GM19372 (cell line): ENCODE results near the gene SSX4.
"Not testable (repeated sequence)": the region's sequence is repeated elsewhere in the genome, so short reads cannot be mapped to it uniquely, and the experiment has no call there.

ENCODE experiments used
- ATAC-seq: cut with Tn5 transposase; IDR thresholded peaks from one replicate; pipeline ENCODE4 v1.9.1; 2021; ENCODE audit warnings: mild to moderate bottlenecking, low read depth, moderate library complexity; ENCODE audit not compliant: unreplicated experiment

SSX4 gene, protein sequence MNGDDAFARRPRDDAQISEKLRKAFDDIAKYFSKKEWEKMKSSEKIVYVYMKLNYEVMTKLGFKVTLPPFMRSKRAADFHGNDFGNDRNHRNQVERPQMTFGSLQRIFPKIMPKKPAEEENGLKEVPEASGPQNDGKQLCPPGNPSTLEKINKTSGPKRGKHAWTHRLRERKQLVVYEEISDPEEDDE

DNA sequence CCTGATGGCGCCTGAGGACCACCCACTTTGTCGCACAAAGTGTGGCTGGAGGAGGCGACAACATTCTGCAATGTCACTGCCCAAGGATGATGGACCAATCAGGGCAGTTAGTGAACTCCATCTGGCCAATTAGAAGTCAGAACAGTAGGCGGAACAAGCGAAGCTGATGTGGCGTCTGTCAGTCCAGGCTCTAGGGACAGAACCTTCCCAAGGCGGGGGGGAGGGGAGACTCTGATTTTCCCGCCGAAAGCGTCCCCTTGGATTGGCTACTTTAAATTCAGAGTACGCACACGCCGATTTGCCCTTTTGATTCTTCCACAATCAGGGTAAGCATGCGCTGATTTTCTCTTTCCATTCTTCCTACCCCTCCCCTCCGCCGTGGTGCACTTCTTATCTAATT, at the start of gene SSX4:
SSX4 (plus strand) TSS at position 301 of the 400 bp plus-strand sequence. CDS start 515 bp downstream, outside the sequence.
- ATAC-seq, result not testable (repeated sequence)

DNA sequence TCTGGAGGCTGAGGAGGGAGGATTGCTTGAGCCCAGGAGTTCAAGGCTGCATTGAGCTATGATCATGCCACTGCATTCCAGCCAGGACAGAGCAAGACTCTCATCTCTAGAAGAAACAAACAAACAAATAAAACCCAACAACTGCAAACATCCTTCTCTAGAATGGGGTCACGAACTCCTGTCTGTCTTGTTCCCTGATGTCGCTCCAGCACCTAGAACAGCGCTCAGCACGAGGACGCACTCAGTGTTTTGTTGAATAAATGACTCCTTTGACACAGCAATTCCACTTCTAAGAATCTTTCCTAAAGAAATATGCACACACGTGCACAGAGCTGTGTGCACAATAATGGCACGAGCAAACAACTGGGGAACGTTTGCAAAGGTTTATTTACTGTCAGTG, 37.3 kb upstream of the SSX4 start:
- ATAC-seq, result not testable (repeated sequence)

DNA sequence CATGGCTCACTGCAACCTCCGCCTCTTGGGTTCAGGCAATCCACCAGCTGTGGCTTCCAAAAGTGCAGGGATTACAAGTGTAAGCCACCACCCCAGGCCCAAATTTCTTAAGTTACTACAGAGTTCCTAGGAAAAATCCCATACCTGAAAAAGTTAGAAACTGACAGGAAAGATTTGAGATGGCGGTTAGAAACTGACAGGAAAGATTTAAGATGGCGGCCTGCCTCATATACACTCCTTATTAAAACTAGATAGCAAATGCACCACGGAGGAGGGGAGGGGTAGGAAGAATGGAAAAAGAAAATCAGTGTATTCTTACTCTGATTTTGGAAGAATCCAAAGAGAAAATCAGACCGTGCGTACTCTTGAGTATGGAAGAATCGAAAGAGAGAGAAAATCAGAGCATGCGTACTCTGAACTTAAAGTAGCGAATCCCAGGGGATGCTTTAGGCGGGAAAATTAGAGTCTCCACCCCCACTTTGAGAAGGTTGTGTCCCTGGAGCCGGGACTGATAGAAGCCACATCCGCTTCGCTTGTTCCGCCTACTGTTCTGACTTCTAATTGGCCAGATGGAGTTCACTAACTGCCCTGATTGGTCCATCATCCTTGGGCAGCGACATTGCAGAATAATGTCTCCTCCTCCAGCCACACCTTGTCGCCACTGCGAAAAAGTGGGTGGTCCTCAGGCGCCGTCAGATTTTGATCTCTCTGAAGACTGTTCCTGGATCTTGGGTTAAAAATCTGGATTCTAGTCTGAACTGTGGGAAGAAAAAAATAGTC, 26.8 kb upstream of the SSX4 start, which contains the start of gene SSX3:
SSX3 (minus strand) TSS at position 389 of the 780 bp plus-strand sequence. CDS start 1,454 bp downstream, outside the sequence.
- ATAC-seq, result not testable (repeated sequence)

DNA sequence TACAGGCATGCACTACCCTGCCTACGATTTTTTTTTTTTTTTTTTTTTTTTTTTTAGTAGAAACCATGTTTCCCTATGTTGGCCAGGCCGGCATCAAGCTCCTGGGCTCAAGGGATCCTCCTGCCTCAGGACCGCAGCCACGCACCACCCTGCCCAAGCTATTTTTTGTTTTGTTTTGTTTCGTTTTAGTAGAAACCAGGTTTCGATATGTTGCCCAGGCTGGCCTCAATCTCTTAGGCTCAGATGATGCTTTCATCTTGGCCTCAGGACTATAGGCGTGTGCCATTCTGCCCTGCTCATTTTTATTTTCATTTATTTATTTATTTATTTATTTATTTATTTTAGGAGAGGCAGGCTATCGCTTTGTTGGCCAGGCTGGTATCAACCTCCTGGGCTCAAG, 25.7 kb upstream of the SSX4 start:
- no peak for ATAC-seq

DNA sequence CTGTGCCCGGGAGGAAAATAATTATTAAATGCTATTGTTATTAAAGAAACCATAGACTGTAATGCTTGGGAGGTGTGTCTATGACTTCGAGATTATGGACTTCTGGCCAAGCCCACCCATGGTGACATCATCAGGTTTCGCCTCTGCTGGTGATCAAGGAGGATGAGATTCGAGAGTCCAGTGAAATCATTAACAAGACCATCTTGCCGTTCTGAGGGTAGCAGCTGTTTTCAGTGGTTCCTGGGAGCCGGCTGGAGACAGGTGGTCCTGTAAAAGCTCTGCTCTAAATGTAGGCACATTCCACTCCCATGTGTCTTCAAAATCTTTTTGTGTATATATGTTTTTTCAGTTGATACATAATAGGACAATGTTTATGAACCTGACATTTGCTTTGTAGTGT, 24.1 kb upstream of the SSX4 start:
- ATAC-seq, result not testable (repeated sequence)

DNA sequence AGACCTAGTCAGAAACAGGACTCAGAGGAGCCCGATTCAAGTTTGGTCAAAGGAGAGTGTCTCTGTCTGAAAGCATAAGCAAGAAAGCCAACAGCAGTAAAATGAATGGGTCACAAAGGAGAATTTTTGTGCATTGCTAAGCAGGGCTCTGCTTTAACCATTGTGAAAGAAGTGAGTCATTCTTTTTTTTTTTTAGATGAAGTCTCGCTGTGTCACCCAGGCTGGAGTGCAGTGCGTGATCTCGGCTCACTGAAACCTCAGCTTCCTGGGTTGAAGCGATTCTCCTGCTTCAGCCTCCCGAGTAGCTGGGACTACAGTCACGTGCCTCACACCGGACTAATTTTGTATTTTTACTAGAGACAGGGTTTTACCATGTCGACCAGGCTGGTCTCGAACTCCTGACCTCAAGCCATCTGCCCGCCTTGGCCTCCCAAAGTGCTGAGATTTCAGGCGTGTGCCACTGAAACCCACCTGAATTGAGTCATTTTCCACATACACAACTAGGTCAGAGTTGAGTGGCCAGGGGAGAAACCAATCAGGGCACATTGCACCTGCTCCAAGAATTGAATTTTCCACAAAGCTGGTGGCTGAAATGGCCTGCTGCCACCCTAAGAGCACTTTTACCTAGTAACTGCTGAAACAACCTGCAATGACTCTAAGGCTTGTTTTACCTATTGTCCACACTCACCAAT, 15.5 kb upstream of the SSX4 start:
- not testable (repeated sequence) for ATAC-seq

DNA sequence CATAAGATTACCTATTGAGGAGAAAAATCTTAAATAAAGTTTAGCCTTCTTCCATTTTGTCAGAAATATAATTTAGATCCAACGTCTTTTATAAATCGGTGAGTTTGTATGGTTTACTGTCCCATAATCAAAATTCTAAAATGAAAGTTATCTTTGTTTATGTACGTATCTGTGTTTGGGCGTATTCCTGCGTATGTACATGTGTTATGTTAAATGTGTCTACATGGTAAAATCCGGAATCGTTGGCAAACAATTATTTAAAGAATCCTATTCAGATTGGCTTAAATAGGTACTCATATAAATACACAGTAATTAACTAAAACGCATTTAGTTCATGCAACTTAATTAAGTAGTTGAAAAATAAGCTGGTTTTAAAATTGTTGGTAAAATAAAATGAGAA, 12.9 kb upstream of the SSX4 start:
- not testable (repeated sequence) for ATAC-seq

DNA sequence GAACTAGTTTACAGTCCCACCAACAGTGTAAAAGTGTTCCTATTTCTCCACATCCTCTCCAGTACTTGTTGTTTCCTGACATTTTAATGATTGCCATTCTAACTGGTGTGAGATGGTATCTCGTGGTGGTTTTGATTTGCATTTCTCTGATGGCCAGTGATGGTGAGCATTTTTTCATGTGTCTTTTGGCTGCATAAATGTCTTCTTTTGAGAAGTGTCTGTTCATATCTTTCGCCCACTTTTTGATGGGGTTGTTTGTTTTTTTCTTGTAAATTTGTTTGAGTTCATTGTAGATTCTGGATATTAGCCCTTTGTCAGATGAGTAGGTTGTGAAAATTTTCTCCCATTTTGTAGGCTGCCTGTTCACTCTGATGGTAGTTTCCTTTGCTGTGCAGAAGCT, 13.6 kb downstream of the SSX4 start:
- ATAC-seq, result not testable (repeated sequence)

DNA sequence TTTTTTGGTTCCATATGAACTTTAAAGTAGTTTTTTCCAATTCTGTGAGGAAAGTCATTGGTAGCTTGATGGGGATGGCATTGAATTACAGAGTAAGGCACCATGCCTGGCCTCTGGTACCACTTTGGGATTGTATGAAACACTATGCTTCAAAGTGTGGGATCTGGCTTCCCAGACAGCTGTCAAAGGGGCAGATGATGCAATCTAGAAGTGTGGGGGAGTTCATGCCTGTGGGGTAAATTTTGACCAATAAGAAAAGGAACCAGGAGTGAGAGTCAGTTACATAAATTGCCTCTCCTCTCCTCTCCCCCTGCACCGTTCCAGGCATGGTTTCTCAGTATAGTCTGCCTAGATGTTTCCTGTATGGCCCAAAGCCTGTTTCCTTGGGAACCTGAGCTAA, 14.5 kb downstream of the SSX4 start:
- not testable (repeated sequence) for ATAC-seq

DNA sequence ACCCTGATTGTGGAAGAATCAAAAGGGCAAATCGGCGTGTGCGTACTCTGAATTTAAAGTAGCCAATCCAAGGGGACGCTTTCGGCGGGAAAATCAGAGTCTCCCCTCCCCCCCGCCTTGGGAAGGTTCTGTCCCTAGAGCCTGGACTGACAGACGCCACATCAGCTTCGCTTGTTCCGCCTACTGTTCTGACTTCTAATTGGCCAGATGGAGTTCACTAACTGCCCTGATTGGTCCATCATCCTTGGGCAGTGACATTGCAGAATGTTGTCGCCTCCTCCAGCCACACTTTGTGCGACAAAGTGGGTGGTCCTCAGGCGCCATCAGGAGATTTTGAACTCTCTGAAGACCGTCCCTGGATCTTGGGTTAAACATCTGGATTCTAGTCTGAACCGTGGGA, 28.5 kb downstream of the SSX4 start, which contains the start of gene SSX4B:
SSX4B (minus strand) TSS at position 101 of the 400 bp plus-strand sequence. CDS start 588 bp downstream, outside the sequence.
- ATAC-seq, result not testable (repeated sequence)

DNA sequence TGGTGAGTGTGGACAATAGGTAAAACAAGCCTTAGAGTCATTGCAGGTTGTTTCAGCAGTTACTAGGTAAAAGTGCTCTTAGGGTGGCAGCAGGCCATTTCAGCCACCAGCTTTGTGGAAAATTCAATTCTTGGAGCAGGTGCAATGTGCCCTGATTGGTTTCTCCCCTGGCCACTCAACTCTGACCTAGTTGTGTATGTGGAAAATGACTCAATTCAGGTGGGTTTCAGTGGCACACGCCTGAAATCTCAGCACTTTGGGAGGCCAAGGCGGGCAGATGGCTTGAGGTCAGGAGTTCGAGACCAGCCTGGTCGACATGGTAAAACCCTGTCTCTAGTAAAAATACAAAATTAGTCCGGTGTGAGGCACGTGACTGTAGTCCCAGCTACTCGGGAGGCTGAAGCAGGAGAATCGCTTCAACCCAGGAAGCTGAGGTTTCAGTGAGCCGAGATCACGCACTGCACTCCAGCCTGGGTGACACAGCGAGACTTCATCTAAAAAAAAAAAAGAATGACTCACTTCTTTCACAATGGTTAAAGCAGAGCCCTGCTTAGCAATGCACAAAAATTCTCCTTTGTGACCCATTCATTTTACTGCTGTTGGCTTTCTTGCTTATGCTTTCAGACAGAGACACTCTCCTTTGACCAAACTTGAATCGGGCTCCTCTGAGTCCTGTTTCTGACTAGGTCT, 43.8 kb downstream of the SSX4 start:
- ATAC-seq, result not testable (repeated sequence)

DNA sequence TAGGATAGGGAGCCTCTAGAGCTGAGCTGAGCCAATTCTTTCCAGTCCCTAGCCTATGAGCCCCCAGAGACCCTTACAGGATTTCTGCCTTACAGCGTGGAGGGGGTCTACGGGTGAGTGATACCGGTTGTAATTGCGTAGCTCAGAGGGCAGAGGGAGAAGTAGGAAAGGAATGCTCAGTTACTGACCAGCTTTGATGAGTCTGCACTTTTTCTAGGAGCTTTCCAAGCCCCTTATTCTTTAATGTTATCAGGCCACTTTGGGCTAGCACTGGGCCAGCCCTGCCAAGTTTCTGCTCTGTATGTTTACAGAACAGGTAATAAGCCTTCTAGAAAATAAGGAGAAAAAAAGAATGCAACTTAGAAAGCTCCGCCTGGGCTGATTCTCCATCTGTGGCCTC, 46.3 kb downstream of the SSX4 start:
- not testable (repeated sequence) for ATAC-seq

DNA sequence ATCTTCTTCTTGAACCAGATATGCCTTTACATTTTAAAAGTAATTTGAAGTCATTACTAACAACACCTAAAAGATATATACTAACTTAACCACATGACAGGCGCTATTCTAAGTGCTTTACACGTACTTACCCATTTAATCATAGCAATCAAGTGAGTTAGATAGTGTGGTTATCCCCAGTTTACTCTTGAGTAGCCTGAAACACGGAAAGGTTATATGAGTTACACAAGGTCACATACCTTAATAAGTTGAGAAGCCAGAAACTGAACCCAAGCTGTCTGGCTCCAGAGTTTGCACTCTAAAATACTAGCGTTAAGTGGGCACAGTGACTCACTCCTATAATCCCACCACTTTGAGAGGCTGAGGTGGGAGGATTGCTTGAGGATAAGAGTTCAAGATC, 46.8 kb downstream of the SSX4 start:
- ATAC-seq, result not testable (repeated sequence)

DNA sequence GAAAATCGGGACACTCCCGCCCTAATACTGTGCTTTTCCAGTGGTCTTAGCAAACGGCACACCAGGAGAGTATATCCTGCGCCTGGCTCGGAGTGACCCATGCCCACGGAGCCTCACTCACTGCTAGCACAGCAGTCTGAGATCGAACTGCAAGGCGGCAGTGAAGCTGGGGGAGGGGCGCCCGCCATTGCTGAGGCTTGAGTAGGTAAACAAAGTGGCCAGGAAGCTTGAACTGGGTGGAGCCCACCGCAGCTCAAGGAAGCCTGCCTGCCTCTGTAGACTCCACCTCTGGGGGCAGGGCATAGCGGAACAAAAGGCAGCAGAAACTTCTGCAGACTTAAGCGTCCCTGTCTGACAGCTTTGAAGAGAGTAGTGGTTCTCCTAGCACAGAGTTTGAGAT, 50.4 kb downstream of the SSX4 start:
- ATAC-seq, result not testable (repeated sequence)
